Loucy (cell line): ENCODE data around the gene EFCC1.

Source experiments
- H2AFZ ChIP-seq: fragments of 200-600 bp; sonication (generic); 2 replicates; pipeline ENCODE4 v1.6.0; 2016; ENCODE audit warnings: antibody characterized with exemption, mild to moderate bottlenecking, low read length, moderate library complexity
- H3F3A ChIP-seq: fragments of 200-600 bp; 2 replicates; pipeline ENCODE4 v1.6.0; 2016; ENCODE audit warnings: antibody characterized with exemption, low read depth, mild to moderate bottlenecking
- H3K27me3 ChIP-seq: fragments of 200-600 bp; sonication (generic); 2 replicates; pipeline ENCODE4 v1.6.1; 2014; ENCODE audit warnings: low read length, mild to moderate bottlenecking; ENCODE audit not compliant: insufficient read depth, poor library complexity, severe bottlenecking
- H3K36me3 ChIP-seq: fragments of 200-600 bp; sonication (generic); 2 replicates; pipeline ENCODE4 v1.6.1; 2016; ENCODE audit warnings: low read length; ENCODE audit not compliant: insufficient read depth
- H3K4me1 ChIP-seq: fragments of 200-600 bp; sonication (generic); 2 replicates; pipeline ENCODE4 v1.5.1; 2014; ENCODE audit warnings: low read length, mild to moderate bottlenecking; ENCODE audit not compliant: insufficient read depth, poor library complexity, severe bottlenecking
- H3K4me2 ChIP-seq: fragments of 200-600 bp; sonication (generic); 2 replicates; pipeline ENCODE4 v1.6.0; 2014; ENCODE audit warnings: antibody characterized with exemption, low read length, low read depth, mild to moderate bottlenecking; ENCODE audit not compliant: poor library complexity, severe bottlenecking
- H3K4me3 ChIP-seq: fragments of 200-600 bp; sonication (generic); 2 replicates; pipeline ENCODE4 v1.5.1; 2014; ENCODE audit warnings: low read length, mild to moderate bottlenecking, mixed read lengths; ENCODE audit not compliant: poor library complexity, severe bottlenecking
- H3K79me2 ChIP-seq: fragments of 200-600 bp; sonication (generic); 2 replicates; pipeline ENCODE4 v1.6.1; 2014; ENCODE audit warnings: low read length; ENCODE audit not compliant: insufficient read depth
- H3K9ac ChIP-seq: fragments of 200-600 bp; sonication (generic); 2 replicates; pipeline ENCODE4 v1.6.0; 2014; ENCODE audit warnings: mild to moderate bottlenecking, low read depth, low read length, moderate library complexity; ENCODE audit not compliant: poor library complexity, severe bottlenecking
- H3K9me2 ChIP-seq: fragments of 200-600 bp; sonication (generic); replicated peaks from 2 replicates; pipeline ENCODE4 v1.6.1; 2016; ENCODE audit warnings: low read depth, low read length, mixed read lengths
- H3K9me3 ChIP-seq: fragments of 200-600 bp; sonication (generic); 2 replicates; pipeline ENCODE4 v1.6.1; 2014; ENCODE audit warnings: mild to moderate bottlenecking, antibody characterized with exemption, low read length, low read depth; ENCODE audit not compliant: insufficient read depth
- H4K20me1 ChIP-seq: fragments of 200-600 bp; sonication (generic); 2 replicates; pipeline ENCODE4 v1.6.0; 2014; ENCODE audit warnings: antibody characterized with exemption, low read length, mild to moderate bottlenecking; ENCODE audit not compliant: insufficient read depth, poor library complexity, severe bottlenecking
- CTCF ChIP-seq: fragments of 200-600 bp; sonication (generic); conservative IDR thresholded peaks from 2 replicates; pipeline ENCODE4 v1.5.1; 2014; ENCODE audit warnings: mild to moderate bottlenecking, antibody characterized with exemption, low read length
- EZH2phosphoT487 ChIP-seq: fragments of 200-600 bp; IDR thresholded peaks from 2 replicates; pipeline ENCODE4 v1.6.1; 2018; ENCODE audit warnings: antibody characterized with exemption, mild to moderate bottlenecking, moderate library complexity, borderline replicate concordance

Gene EFCC1

GRCh38 chr3:129077222-129077621 lies 76.1 kb downstream of the EFCC1 start:
- Histone ChIP-seq H3K79me2 (no peaks in the 10 kb centered on the region), H3K4me1 (no peaks in the 10 kb centered on the region), H3K4me2 (no peak overlapping the region), H3K36me3 (no peaks in the 10 kb centered on the region), H2AFZ (no peak overlapping the region), H4K20me1 (no peaks in the 10 kb centered on the region), H3K9me2 (no peaks in the 10 kb centered on the region), H3K9me3 (no peaks in the 10 kb centered on the region), H3K4me3 (no peak overlapping the region), H3F3A (no peaks in the 10 kb centered on the region), H3K9ac (no peak overlapping the region), H3K27me3 (no peaks in the 10 kb centered on the region)
- TF ChIP-seq CTCF, result no peak
- TF ChIP-seq EZH2phosphoT487, result no peak

- Histone ChIP-seq H3K9ac (no peak overlapping the region), H3K4me2 (no peak overlapping the region), H3K79me2 (no peaks in the 10 kb centered on the region), H3K27me3 (no peaks in the 10 kb centered on the region), H3K4me3 (no peak overlapping the region), H3F3A (no peaks in the 10 kb centered on the region), H3K9me2 (no peaks in the 10 kb centered on the region), H3K36me3 (no peaks in the 10 kb centered on the region), H3K4me1 (no peaks in the 10 kb centered on the region), H3K9me3 (no peaks in the 10 kb centered on the region), H2AFZ (no peak overlapping the region), H4K20me1 (no peaks in the 10 kb centered on the region)
- TF ChIP-seq CTCF, result no peak
- TF ChIP-seq EZH2phosphoT487, result no peak
Measured at GRCh38 chr3:129078510-129078909, 77.4 kb downstream of the EFCC1 start.

- no peaks in the 10 kb centered on the region for H3K9me3 ChIP-seq
- H3K4me2 ChIP-seq, result no peak overlapping the region
- H3K4me3 ChIP-seq, result no peak overlapping the region
- no peak overlapping the region for H2AFZ ChIP-seq
- TF ChIP-seq EZH2phosphoT487 (no peak), CTCF (no peak)
- H3F3A ChIP-seq, result no peaks in the 10 kb centered on the region
- H3K36me3 ChIP-seq, result no peaks in the 10 kb centered on the region
- no peak overlapping the region for H3K9ac ChIP-seq
- no peaks in the 10 kb centered on the region for H3K27me3 ChIP-seq
- no peaks in the 10 kb centered on the region for H3K4me1 ChIP-seq
- no peaks in the 10 kb centered on the region for H3K79me2 ChIP-seq
- no peaks in the 10 kb centered on the region for H4K20me1 ChIP-seq
- H3K9me2 ChIP-seq, result no peaks in the 10 kb centered on the region
Measured at GRCh38 chr3:129081503-129081902, 80.4 kb downstream of the EFCC1 start.
